Stimulated activated CD4-positive, alpha-beta T cell treated with anti-CD3 and anti-CD28 coated beads, Interleukin-4, amount 100 ng/mL, for 48 hours (primary cell): ENCODE results near the gene NEK7.

Experiments
- DNase-seq, 2 donors: peaks; one replicate each; pipeline ENCODE4 v3.0.0-alpha.2; 2020; ENCODE audit warnings: low read depth in 2 of 2

The NEK7 gene

DNA sequence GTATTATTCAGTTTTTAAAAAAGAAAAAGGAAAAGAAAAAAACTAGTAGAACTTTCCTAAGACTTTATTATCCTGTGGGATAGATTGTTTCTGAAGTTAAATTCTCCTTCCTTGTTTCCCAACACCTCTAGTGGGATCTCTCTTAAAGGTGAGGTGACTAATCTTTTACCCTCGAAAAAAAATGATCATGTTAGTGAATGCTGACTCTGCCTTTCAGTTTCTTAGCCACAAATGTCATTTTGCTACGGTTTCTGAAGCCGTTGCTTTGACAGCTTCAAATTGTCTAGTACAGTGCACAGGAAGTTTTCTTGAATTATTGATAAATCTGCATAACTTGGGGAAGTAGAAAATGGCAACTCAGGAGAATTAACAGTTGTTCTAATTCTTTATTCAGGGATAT, 13.0 kb upstream of the NEK7 start:
- no peak for DNase-seq

DNA sequence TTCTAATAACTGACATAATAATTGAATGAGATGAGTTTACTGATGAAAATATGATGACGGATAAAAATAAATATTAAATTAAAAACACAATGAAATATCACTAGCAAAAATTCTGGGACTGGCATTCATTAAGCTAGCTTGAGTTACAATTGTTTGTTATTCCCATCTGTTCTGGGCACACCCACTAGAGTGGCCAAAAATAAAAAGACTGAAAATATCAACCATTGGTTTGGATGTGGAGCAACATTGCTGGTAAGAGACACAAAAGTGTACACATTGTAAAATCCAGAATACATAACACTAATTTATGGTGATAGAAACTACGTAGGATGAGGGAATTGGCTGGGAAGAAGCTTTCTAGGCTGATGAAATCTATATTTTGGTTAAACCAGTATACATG, 9.6 kb upstream of the NEK7 start:
- DNase-seq, result no peak

GRCh38 chr1:198150369-198150768, 6.4 kb upstream of the NEK7 start:
- no peak for DNase-seq

GRCh38 chr1:198151688-198152087, 5.1 kb upstream of the NEK7 start:
- DNase-seq, result no peak

DNA sequence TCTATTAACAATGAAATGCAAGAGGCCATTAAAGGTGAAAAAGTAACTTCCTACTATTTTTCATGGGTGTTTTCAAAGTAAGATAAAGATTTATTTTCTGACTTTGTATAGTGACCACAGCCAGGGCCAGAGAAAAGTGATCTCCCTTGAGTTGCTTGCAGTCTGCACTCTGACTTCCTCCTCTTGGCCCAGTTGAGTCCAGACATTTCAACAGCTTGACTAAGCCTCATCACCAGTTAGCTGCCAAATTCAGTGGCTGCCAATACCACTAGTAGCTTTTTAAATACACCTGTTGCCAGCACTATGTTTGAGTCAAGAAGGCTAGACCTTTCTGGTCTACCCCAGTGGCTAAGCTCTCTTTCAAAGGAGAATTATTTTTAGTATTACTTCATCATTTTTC, 3.7 kb upstream of the NEK7 start:
- no peak for DNase-seq

DNA sequence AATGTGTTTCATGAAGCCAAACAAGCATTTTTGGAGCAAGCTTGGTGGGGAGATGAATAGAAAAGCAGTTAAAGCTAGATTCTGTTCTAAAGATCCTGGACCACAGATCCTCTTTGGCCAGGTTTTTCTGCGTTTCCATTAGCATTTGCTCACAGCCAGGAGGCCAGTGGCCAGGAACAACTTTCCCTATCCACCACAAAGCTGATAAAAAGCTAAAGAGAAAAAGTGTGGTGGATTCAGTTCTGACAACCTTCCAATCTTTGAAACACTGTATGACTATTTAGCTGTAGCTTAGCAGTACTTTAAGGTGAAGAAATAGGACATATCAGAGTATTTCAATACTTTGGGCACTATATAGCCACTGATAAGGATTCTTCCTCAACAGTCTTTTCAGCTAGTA, 3.0 kb upstream of the NEK7 start:
- DNase-seq, result no peak

DNA sequence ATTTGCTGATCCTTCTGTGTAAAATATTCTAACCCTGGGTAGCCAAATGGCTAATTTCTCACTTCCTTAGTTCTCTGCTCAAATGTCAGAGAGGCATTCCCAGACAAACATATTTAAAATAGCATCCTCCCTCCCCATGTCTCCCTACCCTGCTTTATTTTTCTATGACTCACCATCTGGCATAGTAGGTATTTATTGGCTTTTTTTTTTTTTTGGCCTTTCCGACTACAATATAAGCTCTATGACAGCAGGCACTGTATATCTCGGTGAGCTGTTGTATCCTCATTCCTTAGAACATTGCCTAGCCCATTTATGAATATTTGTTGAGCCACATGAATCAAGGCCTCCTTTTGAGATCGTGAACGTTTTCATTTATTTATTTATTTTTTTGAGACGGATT, 1.5 kb upstream of the NEK7 start:
- no peak for DNase-seq

DNA sequence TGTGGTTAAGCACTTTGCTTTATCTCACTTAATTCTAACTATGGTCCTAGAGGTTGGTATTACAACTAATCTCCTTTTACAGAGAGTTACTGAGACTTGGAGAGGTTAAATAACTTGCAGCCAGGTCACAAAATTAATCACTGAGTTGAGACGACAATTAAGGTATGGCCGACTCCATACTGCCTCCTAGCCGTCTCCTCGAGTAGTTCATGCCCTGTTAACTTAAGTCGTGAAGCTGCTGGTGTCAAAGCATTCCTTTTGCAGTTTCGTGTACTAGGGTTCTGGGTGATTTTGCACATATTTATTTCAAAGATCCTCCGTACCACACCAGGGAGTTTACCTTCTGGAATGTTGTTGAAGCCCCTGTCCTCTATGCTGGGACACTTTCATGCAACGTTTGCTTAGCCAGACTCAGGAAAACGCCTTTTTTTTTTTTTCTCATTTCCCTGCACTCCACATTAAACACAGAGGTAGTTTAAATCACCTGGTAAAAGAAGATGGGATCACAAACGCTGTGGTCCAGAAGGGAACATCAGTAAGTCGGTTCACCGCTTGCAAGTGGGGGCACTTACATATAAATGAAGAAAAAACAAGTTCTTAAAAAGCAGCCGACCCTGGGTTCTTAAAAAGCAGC, 570 bp upstream of the NEK7 start:
- DNase-seq, result peak; percentile 58 to 66

DNA sequence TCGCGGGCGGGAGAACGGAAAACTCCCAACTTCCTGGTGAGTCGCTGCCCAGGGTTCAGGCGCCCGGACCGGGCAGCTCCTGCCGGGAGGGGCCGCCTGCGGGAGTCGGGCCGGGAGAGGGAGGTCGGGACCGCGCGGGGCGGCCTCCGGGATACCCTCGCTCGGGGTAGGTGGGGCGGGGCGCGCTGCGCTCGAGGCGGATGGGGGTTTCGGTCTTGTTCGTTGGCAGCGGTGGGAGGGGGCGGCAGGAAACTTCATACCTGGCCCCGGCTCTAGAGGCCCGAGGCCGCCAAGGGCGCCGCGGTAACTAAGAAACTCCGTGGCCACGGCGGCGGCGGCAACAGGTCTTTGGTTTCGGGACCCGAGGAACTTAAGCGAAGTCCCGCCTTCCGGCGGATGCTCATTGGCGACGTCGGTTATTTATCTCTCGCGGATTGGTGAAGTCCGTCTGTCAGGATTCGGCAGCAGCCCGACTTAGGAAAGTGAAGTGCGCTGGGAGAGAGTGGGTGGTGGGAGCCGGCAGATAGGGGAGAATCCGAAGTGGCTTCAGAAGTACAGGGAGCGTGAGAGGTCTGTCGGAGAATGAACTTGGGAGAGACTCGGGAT, 546 bp downstream of the NEK7 start:
- DNase-seq, result peak; percentile 66 to 80

DNA sequence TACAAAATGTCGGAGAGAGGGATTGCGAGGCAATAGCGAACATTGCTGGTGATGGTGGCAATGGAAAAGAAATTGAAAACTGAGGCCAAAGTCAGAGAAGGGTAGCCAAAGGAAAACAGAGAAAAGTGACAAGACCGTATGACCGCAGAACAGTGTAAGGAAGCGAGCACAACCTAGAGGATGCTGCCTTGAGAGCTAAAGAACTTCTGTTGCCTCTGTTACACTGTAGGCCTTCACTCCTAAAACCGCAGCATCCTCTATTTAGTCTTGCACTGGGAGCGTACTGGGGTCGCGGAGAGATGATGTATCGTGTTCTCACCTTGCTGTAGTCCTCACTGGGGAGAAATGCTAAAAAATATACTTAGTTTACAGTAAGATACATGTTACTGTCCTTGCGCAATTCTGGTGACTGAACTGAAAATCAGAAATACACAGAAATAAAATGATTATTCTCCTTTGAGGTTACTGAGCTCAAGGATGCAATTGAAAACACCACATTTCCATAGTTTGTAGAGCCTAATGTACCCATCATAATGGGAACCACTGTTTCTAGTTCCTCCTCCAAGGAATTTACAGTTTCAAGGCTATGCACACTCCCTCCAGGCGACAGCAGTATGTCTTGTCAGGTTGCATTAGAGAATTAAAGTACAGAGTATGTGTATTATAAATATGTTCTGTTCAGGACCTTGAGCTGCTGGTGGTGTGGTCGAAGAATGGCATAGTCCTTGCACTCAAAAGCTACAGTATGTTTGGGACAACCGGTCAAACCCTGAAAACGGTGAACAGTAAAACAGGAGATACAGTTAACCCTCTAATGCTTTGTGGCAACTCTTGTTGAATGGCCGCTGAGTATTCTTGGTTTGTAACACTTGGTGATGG, 1.3 kb downstream of the NEK7 start:
- DNase-seq, result no peak

DNA sequence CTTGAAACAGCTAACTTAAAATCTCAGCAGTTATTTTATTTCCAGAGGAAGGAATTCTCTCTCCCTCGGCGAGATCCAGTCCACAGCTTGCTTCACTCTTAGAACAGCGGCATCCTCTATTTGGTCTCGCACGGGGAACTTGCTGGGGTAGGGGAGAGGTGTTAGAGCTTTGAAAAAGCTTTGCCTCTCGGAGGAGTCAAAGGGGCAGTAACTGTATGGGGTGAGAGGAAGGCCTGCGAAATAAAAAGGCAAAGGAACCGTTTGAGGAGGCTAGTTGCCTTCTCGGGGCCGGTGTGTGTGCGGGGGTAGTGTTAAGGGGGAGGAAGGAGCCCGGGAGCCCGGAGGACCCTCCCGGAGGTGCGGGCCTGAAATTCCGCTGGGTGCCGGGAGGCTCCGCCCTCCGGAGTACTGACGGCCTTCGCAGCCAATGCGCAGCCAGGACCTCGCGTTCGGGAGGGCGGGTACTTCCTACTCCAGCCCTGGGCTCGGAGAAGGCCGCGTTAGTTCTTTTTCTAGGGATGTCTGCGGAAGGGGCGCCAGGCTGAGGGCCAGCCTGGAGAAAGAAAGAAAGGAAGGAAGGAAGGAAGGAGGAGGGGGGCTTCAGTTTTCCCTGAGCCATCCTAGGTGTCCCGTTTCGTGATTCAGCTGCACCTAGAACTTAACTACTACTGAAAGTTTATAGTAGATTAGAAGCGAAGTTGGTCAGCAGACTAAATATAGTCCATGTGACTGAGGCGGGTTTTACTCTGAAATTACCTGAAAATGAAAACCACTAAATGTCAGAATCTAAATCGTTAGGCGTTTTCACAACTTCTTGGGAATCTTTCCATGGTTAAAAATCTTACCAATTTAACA, 2.2 kb downstream of the NEK7 start:
- peak; percentile 74 to 82 for DNase-seq

- DNase-seq, result no peak
These were observed 3.4 kb downstream of the NEK7 start for GRCh38 chr1:198160222-198160621.

DNA sequence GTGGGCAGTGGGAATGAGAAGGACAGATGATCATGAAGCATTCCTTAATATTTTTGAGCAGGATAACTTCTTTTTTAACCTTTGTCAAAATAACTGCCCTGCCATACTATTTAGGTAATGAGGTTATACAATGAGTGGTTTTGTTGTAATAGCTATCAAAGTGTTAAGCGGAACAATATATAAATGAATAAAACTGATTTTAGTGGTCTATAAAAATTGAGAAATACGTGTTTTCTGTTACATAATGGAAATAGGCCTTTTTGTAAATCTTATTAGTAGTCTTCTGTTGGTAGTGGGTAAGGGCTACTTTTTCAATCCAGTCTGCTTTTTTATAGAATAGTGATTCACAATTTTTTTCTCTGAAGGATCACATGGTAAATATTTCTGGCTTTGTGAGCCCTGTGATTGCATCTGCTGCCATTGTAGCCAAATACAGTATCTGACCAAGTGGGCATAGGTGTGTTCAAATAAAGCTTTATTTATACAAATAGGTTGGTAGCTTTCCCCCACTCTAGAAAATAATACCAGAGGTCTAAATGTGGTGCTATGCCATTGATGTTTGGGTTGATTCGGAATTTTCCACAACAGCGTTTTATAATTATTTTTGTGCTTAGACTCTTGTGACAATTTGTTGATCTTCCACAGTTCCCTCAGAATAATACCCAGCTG, 4.3 kb downstream of the NEK7 start:
- no peak for DNase-seq

DNA sequence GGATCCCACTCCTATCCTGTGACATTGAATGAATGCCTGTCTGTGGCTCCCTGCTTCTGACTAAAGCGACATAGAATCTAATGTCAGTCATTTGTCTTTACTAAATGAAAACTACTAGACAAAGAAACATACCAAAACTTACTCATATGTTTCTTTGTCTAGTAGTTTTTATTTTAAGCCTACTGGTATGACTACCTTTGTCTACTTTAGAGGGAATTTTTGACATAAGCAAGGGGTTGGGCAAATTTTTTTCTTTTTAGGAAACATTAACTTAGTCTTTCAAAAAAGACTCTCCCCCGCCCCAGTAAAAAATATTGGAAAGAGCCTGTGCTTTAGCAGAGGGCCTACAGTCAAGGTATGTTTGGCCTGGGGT, 4.9 kb downstream of the NEK7 start:
- no peak for DNase-seq

- no peak for DNase-seq
These were observed 5.4 kb downstream of the NEK7 start for GRCh38 chr1:198162091-198162767.

DNA sequence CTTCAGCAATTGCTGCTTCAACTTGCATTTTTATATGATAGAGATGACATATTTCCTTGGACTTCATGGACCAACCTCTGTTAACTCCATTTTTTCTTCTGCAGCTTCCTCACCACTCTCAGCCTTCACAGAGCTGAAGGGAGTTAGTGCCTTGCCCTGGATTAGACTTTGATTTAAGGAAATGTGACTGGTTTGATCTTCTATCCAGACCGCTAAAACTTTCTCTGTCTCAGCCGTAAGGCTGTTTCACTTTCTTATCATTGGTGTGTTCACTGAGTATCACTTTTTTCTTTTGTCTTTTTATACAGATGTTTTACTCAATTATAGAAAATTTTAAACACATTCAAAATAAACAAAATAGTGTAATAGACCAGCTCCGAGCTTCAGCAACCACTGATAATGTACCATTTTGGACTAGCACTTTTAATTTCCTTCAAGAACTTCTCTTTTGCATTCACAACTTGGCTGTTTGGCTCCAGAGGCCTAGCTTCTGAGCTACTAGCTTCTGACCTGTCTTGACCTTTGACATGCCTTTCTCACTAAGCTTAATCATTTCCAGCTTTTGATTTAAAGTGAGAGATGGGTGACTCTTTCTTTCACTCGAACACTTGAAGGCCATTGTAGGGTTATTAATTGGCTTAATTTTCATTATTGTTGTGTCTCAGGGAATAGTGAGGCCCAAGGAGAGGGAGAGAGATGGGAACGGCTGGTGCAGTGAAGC, 9.3 kb downstream of the NEK7 start:
- DNase-seq, result no peak

DNA sequence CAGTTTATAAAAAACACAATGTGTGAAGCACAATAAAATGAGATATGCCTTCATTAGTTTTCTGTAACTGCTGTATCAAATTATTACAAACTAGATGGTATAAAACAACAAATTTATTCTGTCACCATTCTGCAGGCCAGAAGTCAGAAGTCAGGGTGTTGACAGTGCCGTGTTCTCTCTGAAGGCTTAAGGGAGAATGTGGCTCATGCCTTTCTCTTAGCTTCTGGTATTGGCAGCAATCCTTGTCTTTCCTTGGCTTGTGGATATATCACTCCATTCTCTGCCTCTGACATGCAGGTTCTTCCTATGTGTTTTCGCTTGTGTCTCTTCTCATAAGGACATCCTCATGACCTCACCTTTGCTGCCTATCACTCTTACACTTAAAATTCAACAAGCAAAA, 10.1 kb downstream of the NEK7 start:
- DNase-seq, result no peak

GRCh38 chr1:198167436-198167934, 10.7 kb downstream of the NEK7 start:
- DNase-seq, result no peak

GRCh38 chr1:198168227-198168626, 11.4 kb downstream of the NEK7 start:
- no peak for DNase-seq

GRCh38 chr1:198169672-198170071, 12.9 kb downstream of the NEK7 start:
- DNase-seq, result no peak
